ENCODE measurements around the gene GPC6.
"Not testable (repeated sequence)": the region's sequence is repeated elsewhere in the genome, so short reads cannot be mapped to it uniquely, and the experiment has no call there.

The GPC6 gene

GRCh38 chr13:93226623-93227279, at the start of gene GPC6:
GPC6 (plus strand) TSS chr13:93226807.
- DNase-seq: peak; percentile 34

GRCh38 chr13:93180356-93180969, 46.1 kb upstream of the GPC6 start:
- no peak for DNase-seq

- no peak for DNase-seq
Measured at GRCh38 chr13:93182406-93182805, 44.2 kb upstream of the GPC6 start.

- no peak for DNase-seq
Measured at GRCh38 chr13:93183302-93183701, 43.3 kb upstream of the GPC6 start.

- DNase-seq: no peak
Measured at GRCh38 chr13:93190006-93190405, 36.6 kb upstream of the GPC6 start.

GRCh38 chr13:93193682-93194081, 32.9 kb upstream of the GPC6 start:
- no peak for DNase-seq

GRCh38 chr13:93199856-93200255, 26.8 kb upstream of the GPC6 start:
- no peak for DNase-seq

- DNase-seq: no peak
Measured at GRCh38 chr13:93200626-93201025, 26.0 kb upstream of the GPC6 start.

GRCh38 chr13:93201992-93202558, 24.5 kb upstream of the GPC6 start:
- no peak for DNase-seq

- not testable (repeated sequence) for DNase-seq
Measured at GRCh38 chr13:93206778-93207392, 19.7 kb upstream of the GPC6 start.

GRCh38 chr13:93216122-93216521, 10.5 kb upstream of the GPC6 start:
- DNase-seq: no peak

GRCh38 chr13:93217721-93218261, 8.8 kb upstream of the GPC6 start:
- no peak for DNase-seq

GRCh38 chr13:93218583-93218982, 8.0 kb upstream of the GPC6 start:
- no peak for DNase-seq

GRCh38 chr13:93220073-93220472, 6.5 kb upstream of the GPC6 start:
- no peak for DNase-seq

GRCh38 chr13:93222976-93223375, 3.6 kb upstream of the GPC6 start:
- DNase-seq: no peak

- DNase-seq: no peak
Measured at GRCh38 chr13:93224535-93224934, 2.1 kb upstream of the GPC6 start.

GRCh38 chr13:93225610-93226009, 997 bp upstream of the GPC6 start:
- no peak for DNase-seq

- DNase-seq: no peak
Measured at GRCh38 chr13:93226065-93226622, 463 bp upstream of the GPC6 start.

- DNase-seq: peak; percentile 61
Measured at GRCh38 chr13:93227280-93227877, 772 bp downstream of the GPC6 start.

- peak; percentile 61 for DNase-seq
Measured at GRCh38 chr13:93227878-93228642, 1.5 kb downstream of the GPC6 start.

- no peak for DNase-seq
Measured at GRCh38 chr13:93228643-93228937, 2.0 kb downstream of the GPC6 start.

- no peak for DNase-seq
Measured at GRCh38 chr13:93230261-93230855, 3.8 kb downstream of the GPC6 start.

Data from T1000 (cell line).